OCI-LY1 (cell line): ENCODE measurements around the gene NR2C1.

Experiments
- EZH2 ChIP-seq: fragments of 200-600 bp; sonication (generic), shearing (Covaris generic); IDR thresholded peaks from 2 replicates; pipeline ENCODE4 v1.8.0; 2017; ENCODE audit warnings: borderline replicate concordance, mixed run types, mild to moderate bottlenecking, antibody characterized with exemption, low read length, moderate library complexity, mixed read lengths
- TF ChIP-seq, protein P1 (sequence below): fragments of 200-600 bp; sonication (generic), shearing (Covaris generic); IDR thresholded peaks from 2 replicates; pipeline ENCODE4 v1.5.1; 2017; ENCODE audit warnings: mild to moderate bottlenecking, antibody characterized with exemption, low read length, moderate library complexity, mixed read lengths

DNA sequence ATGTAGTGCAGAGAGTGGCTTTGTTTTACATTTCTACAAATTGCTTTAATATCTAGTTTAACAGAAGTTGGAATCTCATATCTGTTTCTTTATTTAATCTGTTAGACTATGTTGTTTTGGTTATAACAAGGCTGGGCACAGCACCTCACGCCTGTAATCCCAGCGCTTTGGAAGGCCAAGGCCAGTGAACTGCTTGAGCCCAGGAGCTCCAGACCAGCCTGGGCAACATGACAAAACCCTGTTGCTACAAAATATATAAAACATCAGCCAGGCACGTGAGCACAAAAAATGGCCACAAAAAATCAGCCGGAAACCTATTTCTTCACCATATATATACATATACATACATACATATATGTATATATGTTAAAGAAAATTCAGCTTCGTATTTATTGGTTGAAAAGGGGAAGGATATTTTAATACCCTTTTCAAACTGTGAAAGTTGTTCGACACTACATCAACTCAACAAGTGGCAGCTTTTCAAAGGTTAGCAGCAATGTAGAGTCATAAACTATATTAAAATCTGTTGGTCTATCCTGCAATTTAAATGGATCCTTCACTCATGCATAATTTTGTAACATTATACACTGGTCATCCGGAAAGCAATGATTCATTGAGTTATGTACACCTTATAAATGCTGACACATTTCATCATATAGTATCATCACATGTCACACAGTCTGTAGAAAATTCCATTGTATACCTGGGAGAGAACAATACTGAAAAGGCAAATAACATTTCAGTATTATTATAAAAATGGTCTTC lies 7.1 kb downstream of the NR2C1 start:
- TF ChIP-seq, protein P1, sequence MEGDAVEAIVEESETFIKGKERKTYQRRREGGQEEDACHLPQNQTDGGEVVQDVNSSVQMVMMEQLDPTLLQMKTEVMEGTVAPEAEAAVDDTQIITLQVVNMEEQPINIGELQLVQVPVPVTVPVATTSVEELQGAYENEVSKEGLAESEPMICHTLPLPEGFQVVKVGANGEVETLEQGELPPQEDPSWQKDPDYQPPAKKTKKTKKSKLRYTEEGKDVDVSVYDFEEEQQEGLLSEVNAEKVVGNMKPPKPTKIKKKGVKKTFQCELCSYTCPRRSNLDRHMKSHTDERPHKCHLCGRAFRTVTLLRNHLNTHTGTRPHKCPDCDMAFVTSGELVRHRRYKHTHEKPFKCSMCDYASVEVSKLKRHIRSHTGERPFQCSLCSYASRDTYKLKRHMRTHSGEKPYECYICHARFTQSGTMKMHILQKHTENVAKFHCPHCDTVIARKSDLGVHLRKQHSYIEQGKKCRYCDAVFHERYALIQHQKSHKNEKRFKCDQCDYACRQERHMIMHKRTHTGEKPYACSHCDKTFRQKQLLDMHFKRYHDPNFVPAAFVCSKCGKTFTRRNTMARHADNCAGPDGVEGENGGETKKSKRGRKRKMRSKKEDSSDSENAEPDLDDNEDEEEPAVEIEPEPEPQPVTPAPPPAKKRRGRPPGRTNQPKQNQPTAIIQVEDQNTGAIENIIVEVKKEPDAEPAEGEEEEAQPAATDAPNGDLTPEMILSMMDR, result no peak
- no peak for TF ChIP-seq EZH2
